PC-9 (cell line): Measurements from ENCODE around the gene SMIM12. TPM values are rescaled to one million over a fixed set of nuclear protein-coding genes. Genes with fewer than 3 reads are reported as not detected.

Source experiments
- BruUV-seq: library from RNA; stranded (reverse); fragments of 400-500 nt; replicated peaks from 2 replicates; lab custom pipeline; 2021; lab: Mats Ljungman, UMichigan
- CTCF ChIA-PET: fragments of 300-600 bp; sonication (Branson Sonifier 250); formaldehyde crosslinking; loops from one replicate; lab custom pipeline; 2022; ENCODE audit warnings: antibody characterized with exemption; lab: Charles Lee
- POLR2A ChIA-PET: fragments of 300-600 bp; sonication (Branson Sonifier 250); formaldehyde crosslinking; loops from one replicate; lab custom pipeline; 2022; ENCODE audit warnings: antibody characterized with exemption; ENCODE audit not compliant: unreplicated experiment; lab: Charles Lee
- DNase-seq, 2 experiments: peaks; one replicate each; pipeline versions ENCODE4 v3.0.0 to v3.0.0-alpha.2; 2015 to 2022; ENCODE audit warnings: mixed read lengths in 1 of 2
- H2AFZ ChIP-seq: fragments of 200-600 bp; sonication (generic); 2 replicates; pipeline ENCODE4 v1.8.1; 2017; ENCODE audit warnings: antibody characterized with exemption
- H3F3A ChIP-seq: fragments of 200-600 bp; sonication (generic); 2 replicates; pipeline ENCODE4 v1.8.1; 2017; ENCODE audit warnings: antibody characterized with exemption, mild to moderate bottlenecking, low read depth; ENCODE audit not compliant: insufficient read depth
- H3K27ac ChIP-seq: fragments of 200-600 bp; sonication (generic); 2 replicates; pipeline ENCODE4 v1.6.1; 2016; ENCODE audit warnings: mixed run types
- H3K27me3 ChIP-seq: fragments of 200-600 bp; sonication (generic); 2 replicates; pipeline ENCODE4 v1.6.1; 2016; ENCODE audit warnings: low read depth, mixed run types; ENCODE audit not compliant: insufficient read depth
- H3K36me3 ChIP-seq: fragments of 200-600 bp; sonication (generic); 2 replicates; pipeline ENCODE4 v1.6.1; 2016; ENCODE audit warnings: low read depth, mixed run types
- H3K4me1 ChIP-seq: fragments of 200-600 bp; sonication (generic); replicated peaks from 2 replicates; pipeline ENCODE4 v1.6.1; 2016; ENCODE audit warnings: mixed run types; ENCODE audit not compliant: insufficient read depth
- H3K4me2 ChIP-seq: fragments of 200-600 bp; sonication (generic); 2 replicates; pipeline ENCODE4 v1.6.1; 2017; ENCODE audit warnings: mixed run types
- H3K4me3 ChIP-seq: fragments of 200-600 bp; sonication (generic); 2 replicates; pipeline ENCODE4 v1.6.1; 2016; ENCODE audit warnings: mixed run types
- H3K79me2 ChIP-seq: fragments of 200-600 bp; sonication (generic); 2 replicates; pipeline ENCODE4 v1.6.1; 2017; ENCODE audit warnings: low read depth, mixed run types
- H3K9me2 ChIP-seq: fragments of 200-600 bp; sonication (generic); 2 replicates; pipeline ENCODE4 v1.8.1; 2017; ENCODE audit warnings: mild to moderate bottlenecking; ENCODE audit not compliant: insufficient read depth
- H3K9me3 ChIP-seq: fragments of 200-600 bp; sonication (generic); 2 replicates; pipeline ENCODE4 v1.8.1; 2016; ENCODE audit warnings: low read depth; ENCODE audit not compliant: insufficient read depth
- H4K20me1 ChIP-seq: fragments of 200-600 bp; sonication (generic); 2 replicates; pipeline ENCODE4 v1.8.1; 2017; ENCODE audit not compliant: insufficient read depth
- EZH2 ChIP-seq: fragments of 200-600 bp; sonication (generic); IDR thresholded peaks from 2 replicates; pipeline ENCODE4 v1.8.0; 2017; ENCODE audit warnings: antibody characterized with exemption, low read depth
- intact Hi-C: fragments of 100-400 bp; cut with micrococcal nuclease; formaldehyde crosslinking; loops from one replicate; pipeline ENCODE4 v1.10.0; 2022; ENCODE audit not compliant: unreplicated experiment
- total RNA-seq: library from RNA; stranded (reverse); gene quantifications from 2 replicates; pipeline ENCODE4 v1.2.3, GENCODE V29; 2021
- TF ChIP-seq, protein P1 (sequence below): fragments of 200-600 bp; sonication (generic); conservative IDR thresholded peaks from 2 replicates; pipeline ENCODE4 v1.6.1; 2017; ENCODE audit warnings: mixed run types, antibody characterized with exemption, mild to moderate bottlenecking, moderate library complexity

Gene SMIM12
- total RNA-seq, 1 experiment from 2014 or later: 17.4 TPM

DNA sequence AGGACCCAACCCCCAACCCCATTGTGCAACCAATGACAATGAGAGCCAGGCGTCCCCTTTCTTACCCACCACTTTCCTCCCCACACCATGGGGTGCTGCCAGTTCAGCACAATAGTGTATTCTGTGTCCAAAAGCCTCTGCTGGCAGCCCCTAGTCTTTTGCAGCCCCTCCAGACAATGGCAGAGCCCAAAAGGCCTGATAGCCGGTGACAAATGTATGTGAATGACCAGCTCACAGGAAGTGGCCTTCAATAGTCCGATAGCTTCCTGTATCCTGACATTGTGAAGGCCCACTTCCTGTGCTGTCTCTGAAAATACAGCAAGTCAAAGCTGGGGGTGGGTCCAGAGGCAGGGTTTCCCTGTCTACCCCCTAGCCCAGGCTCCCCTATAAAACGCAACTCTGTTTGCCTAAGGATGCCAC lies 16.6 kb downstream of the SMIM12 start:
- no peaks in the 10 kb centered on the region for H3K9me3 ChIP-seq
- POLR2A ChIA-PET: no interaction called here
- intact Hi-C loops: no loop called here
- H3F3A ChIP-seq: no peaks in the 10 kb centered on the region
- no peaks in the 10 kb centered on the region; the same call in 1 of the 2 replicates for H4K20me1 ChIP-seq
- CTCF ChIA-PET: no interaction called here
- H2AFZ ChIP-seq: no peak overlapping the region
- no peak overlapping the region for H3K27ac ChIP-seq
- no peak overlapping the region for H3K4me3 ChIP-seq
- TF ChIP-seq EZH2: no peak
- TF ChIP-seq, protein P1, sequence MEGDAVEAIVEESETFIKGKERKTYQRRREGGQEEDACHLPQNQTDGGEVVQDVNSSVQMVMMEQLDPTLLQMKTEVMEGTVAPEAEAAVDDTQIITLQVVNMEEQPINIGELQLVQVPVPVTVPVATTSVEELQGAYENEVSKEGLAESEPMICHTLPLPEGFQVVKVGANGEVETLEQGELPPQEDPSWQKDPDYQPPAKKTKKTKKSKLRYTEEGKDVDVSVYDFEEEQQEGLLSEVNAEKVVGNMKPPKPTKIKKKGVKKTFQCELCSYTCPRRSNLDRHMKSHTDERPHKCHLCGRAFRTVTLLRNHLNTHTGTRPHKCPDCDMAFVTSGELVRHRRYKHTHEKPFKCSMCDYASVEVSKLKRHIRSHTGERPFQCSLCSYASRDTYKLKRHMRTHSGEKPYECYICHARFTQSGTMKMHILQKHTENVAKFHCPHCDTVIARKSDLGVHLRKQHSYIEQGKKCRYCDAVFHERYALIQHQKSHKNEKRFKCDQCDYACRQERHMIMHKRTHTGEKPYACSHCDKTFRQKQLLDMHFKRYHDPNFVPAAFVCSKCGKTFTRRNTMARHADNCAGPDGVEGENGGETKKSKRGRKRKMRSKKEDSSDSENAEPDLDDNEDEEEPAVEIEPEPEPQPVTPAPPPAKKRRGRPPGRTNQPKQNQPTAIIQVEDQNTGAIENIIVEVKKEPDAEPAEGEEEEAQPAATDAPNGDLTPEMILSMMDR: no peak
- no TSS peak for BruUV-seq
- H3K4me2 ChIP-seq: no peak overlapping the region
- H3K4me1 ChIP-seq: peaks cover 16% of the 10 kb centered on the region
- no peaks in the 10 kb centered on the region for H3K36me3 ChIP-seq
- H3K79me2 ChIP-seq: no peaks in the 10 kb centered on the region
- H3K9me2 ChIP-seq: no peaks in the 10 kb centered on the region
- H3K27me3 ChIP-seq: no peaks in the 10 kb centered on the region
- no peak for DNase-seq

DNA sequence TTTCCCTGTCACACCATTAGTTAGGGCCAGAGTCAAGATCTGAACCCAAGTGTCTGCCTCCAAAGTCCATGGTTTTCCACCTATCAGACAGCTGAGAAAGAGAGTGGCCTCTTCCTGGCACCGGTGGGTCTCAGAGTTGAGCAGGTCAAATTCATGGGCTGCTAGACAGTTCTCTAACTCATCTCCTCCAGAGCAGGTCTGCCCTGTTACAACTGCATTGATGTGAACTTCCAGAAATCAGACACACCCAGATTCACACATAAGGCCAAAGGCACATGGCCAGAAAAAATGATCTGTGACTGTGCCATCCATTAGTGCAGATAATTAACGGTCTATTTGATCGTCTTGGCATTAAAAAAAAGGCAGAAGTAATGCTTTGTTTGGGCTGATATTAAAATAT lies 17.5 kb downstream of the SMIM12 start:
- H3K9me2 ChIP-seq: no peaks in the 10 kb centered on the region
- no peak for DNase-seq
- no peak overlapping the region for H3K4me2 ChIP-seq
- H3K79me2 ChIP-seq: no peaks in the 10 kb centered on the region
- H3K9me3 ChIP-seq: no peaks in the 10 kb centered on the region
- H4K20me1 ChIP-seq: no peaks in the 10 kb centered on the region; the same call in 1 of the 2 replicates
- no peak overlapping the region for H2AFZ ChIP-seq
- H3K27me3 ChIP-seq: no peaks in the 10 kb centered on the region
- H3K4me1 ChIP-seq: peaks cover 16% of the 10 kb centered on the region
- no TSS peak for BruUV-seq
- no peak overlapping the region for H3K27ac ChIP-seq
- ChIA-PET CTCF (no interaction called here), POLR2A (interaction anchor here (0.6 kb wide), 1 partner anchor 18 kb away, joined by 3 read pairs; the partner anchor contains the start of gene SMIM12)
- no peaks in the 10 kb centered on the region for H3K36me3 ChIP-seq
- TF ChIP-seq, protein P1: no peak
- TF ChIP-seq EZH2: no peak
- intact Hi-C loops: no loop called here
- no peaks in the 10 kb centered on the region for H3F3A ChIP-seq
- H3K4me3 ChIP-seq: no peak overlapping the region

DNA sequence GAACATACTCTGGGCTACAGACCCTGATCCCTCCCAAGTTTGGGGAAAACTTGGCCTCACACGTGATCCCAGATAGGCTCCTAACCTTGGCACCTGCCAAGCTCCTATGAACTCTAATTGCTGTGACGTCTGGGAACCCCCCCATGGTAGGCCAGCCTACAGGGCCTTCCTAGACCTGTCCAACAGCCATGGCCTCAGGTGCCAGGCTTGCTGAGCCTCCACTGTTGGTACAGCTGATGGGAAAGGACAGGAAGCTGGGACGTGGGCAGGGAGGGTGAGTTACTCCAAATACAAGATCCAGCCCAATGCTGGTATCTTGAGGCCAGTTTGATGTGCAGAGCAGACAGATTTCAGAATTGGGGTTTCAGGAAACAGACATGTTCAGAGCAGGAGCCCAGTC lies 19.1 kb downstream of the SMIM12 start:
- H3K36me3 ChIP-seq: no peaks in the 10 kb centered on the region
- POLR2A ChIA-PET: no interaction called here
- no peak for DNase-seq
- H3K9me3 ChIP-seq: no peaks in the 10 kb centered on the region
- H3K4me1 ChIP-seq: peaks cover 16% of the 10 kb centered on the region
- no peak overlapping the region for H3K4me3 ChIP-seq
- H3F3A ChIP-seq: no peaks in the 10 kb centered on the region
- no peaks in the 10 kb centered on the region for H3K9me2 ChIP-seq
- H2AFZ ChIP-seq: no peak overlapping the region
- no peak overlapping the region for H3K27ac ChIP-seq
- TF ChIP-seq, protein P1: no peak
- no peak for TF ChIP-seq EZH2
- CTCF ChIA-PET: no interaction called here
- no peaks in the 10 kb centered on the region; the same call in 1 of the 2 replicates for H4K20me1 ChIP-seq
- no peaks in the 10 kb centered on the region for H3K79me2 ChIP-seq
- intact Hi-C loops: no loop called here
- H3K27me3 ChIP-seq: no peaks in the 10 kb centered on the region
- BruUV-seq: no TSS peak
- H3K4me2 ChIP-seq: no peak overlapping the region
